Measurements from ENCODE around the gene OR52I2.

The OR52I2 gene

GRCh38 chr11:4610258-4610935 is 28.9 kb downstream of the OR52I2 start:
- DNase-seq = peak; percentile 45

- no peak for DNase-seq
Observed at GRCh38 chr11:4611986-4612385, 30.4 kb downstream of the OR52I2 start.

- no peak for DNase-seq
Observed at GRCh38 chr11:4615856-4616444, 34.4 kb downstream of the OR52I2 start.

- DNase-seq = no peak
Observed at GRCh38 chr11:4619514-4619913, 38.0 kb downstream of the OR52I2 start.

GRCh38 chr11:4626207-4627099 is 44.9 kb downstream of the OR52I2 start:
- DNase-seq = peak; percentile 37

GRCh38 chr11:4636136-4636535 is 54.6 kb downstream of the OR52I2 start:
- no peak for DNase-seq

GRCh38 chr11:4636962-4637661 is 55.6 kb downstream of the OR52I2 start, which contains the start of gene OR51D1:
TSS of gene OR51D1 (plus strand) at chr11:4637477. CDS start at chr11:4639791, 2,314 bp downstream.
- peak; percentile 66 for DNase-seq

GRCh38 chr11:4637662-4638047 is 56.1 kb downstream of the OR52I2 start:
- DNase-seq = no peak

- no peak for DNase-seq
Observed at GRCh38 chr11:4639931-4640330, 58.4 kb downstream of the OR52I2 start.

- no peak for DNase-seq
Observed at GRCh38 chr11:4641501-4641900, 60.0 kb downstream of the OR52I2 start.

GRCh38 chr11:4642043-4642442 is 60.5 kb downstream of the OR52I2 start:
- DNase-seq = no peak
